ENCODE results near the gene CDK9. TPM values are rescaled to one million over a fixed set of nuclear protein-coding genes. Genes with fewer than 3 reads are reported as not detected.

CDK9 gene
- total RNA-seq, 3 donors from 2014 or later: 60.0 to 70.4 (median 63.9) TPM

DNA sequence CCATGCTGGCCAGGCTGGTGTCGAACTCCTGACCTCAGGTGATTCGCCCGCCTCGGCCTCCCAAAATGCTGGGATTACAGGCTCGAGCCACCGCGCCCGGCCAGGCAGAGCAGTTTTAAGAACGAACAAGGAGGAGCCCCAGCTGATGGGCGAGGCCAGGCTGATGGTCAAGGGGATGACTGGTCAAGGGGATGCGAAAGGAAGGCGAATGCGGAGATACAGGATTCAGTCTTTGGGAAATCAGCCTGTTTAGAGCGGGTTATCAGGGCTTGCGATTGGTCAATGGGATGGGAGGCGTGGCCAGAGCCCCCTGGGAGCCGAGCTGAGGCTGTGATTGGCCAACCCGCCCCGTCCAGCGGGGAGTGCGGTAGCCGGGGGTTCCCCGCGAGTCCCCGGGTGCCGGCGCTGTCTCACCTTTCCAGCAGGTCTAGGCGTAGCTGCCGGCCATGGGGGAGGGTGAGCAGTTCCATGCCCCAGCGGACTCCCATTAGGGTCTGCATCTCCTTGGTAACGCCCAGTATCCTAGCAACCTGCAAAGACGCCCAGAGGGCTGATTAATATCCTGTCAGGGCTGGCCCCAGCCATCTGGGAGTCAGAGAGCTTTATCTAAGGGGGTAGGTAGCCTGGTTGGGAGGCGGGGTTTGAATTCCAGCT, 43.3 kb upstream of the CDK9 start:
- DNase-seq (ENCODE audit: low spot score in 2 of 2): no peak
- intact Hi-C loops (cut with DNase I; ENCODE audit: low total_unique reads): no loop called here
- Histone ChIP-seq H3K36me3 (no peaks in the 10 kb centered on the region), H3K4me3 (peak overlapping the region in 1 of 3 donors; percentile 21), H3K27me3 (no peaks in the 10 kb centered on the region), H3K9me3 (no peaks in the 10 kb centered on the region), H3K27ac (peak overlapping the region in 1 of 2 donors; percentile 91), H3K4me1 (peaks cover 0 to 6% of the 10 kb centered on the region in 2 donors)
- TF ChIP-seq, protein P1, sequence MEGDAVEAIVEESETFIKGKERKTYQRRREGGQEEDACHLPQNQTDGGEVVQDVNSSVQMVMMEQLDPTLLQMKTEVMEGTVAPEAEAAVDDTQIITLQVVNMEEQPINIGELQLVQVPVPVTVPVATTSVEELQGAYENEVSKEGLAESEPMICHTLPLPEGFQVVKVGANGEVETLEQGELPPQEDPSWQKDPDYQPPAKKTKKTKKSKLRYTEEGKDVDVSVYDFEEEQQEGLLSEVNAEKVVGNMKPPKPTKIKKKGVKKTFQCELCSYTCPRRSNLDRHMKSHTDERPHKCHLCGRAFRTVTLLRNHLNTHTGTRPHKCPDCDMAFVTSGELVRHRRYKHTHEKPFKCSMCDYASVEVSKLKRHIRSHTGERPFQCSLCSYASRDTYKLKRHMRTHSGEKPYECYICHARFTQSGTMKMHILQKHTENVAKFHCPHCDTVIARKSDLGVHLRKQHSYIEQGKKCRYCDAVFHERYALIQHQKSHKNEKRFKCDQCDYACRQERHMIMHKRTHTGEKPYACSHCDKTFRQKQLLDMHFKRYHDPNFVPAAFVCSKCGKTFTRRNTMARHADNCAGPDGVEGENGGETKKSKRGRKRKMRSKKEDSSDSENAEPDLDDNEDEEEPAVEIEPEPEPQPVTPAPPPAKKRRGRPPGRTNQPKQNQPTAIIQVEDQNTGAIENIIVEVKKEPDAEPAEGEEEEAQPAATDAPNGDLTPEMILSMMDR (IDR thresholded peaks at IDR 0.05): no peak
- TF ChIP-seq POLR2AphosphoS5 (IDR thresholded peaks at IDR 0.05) (no peak), POLR2A (IDR thresholded peaks at IDR 0.05) (no peak)

DNA sequence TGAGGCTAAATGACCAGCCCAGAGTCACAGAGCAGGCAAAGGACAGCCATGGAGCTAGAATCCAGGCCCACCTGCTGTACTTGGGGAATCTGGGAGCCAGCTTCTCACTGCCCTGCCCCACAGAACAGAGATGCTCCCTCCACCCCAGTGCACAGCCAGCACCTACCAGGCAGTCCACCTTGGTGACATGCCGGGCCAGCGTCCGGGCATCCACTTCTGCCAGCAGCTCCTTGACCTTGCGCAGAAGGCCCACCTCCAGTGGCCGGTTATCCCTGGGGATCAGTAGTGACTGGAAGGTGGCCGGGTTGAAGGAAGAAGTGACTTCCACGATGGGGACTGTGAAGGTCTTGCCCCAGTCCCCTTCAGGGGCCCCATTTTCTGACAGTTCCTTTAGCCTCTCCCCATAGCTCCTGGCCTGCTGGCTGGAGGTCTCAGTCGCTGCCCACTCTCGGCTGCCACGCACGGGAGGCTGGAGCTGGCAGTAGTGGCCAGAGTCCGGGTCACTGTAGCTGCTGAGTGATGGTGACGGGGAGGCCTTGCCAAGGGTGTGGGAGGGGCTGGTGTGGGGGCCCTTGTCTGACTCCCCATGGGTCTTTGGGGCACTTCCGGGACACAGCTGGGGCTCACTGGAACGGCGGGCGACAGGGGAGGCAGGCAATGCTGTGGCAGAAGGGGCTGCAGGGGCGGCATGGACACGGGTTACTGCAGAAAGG, 41.3 kb upstream of the CDK9 start:
- Histone ChIP-seq H3K27ac (peak overlapping the region in 1 of 2 donors; percentile 55), H3K36me3 (no peaks in the 10 kb centered on the region), H3K27me3 (no peaks in the 10 kb centered on the region), H3K4me3 (no peak overlapping the region), H3K4me1 (peaks cover 0 to 6% of the 10 kb centered on the region in 2 donors), H3K9me3 (no peaks in the 10 kb centered on the region)
- intact Hi-C loops (cut with DNase I; ENCODE audit: low total_unique reads): no loop called here
- no peak for DNase-seq (ENCODE audit: low spot score in 2 of 2)
- TF ChIP-seq, protein P1 (IDR thresholded peaks at IDR 0.05): no peak
- TF ChIP-seq POLR2A (IDR thresholded peaks at IDR 0.05) (no peak), POLR2AphosphoS5 (IDR thresholded peaks at IDR 0.05) (no peak)

DNA sequence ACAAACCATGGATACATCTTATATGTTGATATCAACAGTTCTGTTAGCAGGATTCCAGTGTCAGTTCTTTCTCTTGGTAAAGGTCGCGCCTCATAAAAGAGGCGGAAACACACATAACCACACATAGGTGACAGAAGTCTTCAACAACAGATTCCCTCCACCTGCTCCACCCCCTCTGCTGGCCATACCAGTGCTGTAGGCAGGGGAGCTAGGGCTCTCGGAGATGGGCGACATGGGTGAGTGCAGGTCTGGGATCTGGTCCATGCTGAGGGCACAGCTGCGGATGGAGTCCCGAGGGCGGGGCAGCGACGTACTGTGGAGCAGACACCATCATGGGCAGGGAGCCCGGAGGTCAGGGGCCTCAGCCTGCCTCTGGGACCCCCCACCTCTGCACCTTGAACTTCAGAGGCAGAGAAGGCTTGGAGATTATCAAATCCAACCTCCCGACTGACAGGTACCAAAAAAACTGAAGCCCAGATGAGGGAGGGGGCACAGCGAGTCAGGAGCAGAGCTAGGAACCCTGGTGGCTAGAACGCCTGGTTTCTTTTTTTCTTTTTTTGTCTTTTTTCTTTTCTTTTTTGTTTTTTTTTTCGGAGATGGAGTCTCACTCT, 38.8 kb upstream of the CDK9 start:
- intact Hi-C loops (cut with DNase I; ENCODE audit: low total_unique reads): no loop called here
- no peaks in the 10 kb centered on the region for H3K9me3 ChIP-seq
- no peaks in the 10 kb centered on the region for H3K36me3 ChIP-seq
- H3K27me3 ChIP-seq: no peaks in the 10 kb centered on the region
- DNase-seq (ENCODE audit: low spot score in 2 of 2): no peak
- no peak overlapping the region for H3K4me3 ChIP-seq
- TF ChIP-seq, protein P1 (IDR thresholded peaks at IDR 0.05): no peak
- TF ChIP-seq POLR2AphosphoS5 (IDR thresholded peaks at IDR 0.05) (no peak), POLR2A (IDR thresholded peaks at IDR 0.05) (no peak)
- H3K27ac ChIP-seq: no peak overlapping the region
- no peaks in the 10 kb centered on the region for H3K4me1 ChIP-seq

DNA sequence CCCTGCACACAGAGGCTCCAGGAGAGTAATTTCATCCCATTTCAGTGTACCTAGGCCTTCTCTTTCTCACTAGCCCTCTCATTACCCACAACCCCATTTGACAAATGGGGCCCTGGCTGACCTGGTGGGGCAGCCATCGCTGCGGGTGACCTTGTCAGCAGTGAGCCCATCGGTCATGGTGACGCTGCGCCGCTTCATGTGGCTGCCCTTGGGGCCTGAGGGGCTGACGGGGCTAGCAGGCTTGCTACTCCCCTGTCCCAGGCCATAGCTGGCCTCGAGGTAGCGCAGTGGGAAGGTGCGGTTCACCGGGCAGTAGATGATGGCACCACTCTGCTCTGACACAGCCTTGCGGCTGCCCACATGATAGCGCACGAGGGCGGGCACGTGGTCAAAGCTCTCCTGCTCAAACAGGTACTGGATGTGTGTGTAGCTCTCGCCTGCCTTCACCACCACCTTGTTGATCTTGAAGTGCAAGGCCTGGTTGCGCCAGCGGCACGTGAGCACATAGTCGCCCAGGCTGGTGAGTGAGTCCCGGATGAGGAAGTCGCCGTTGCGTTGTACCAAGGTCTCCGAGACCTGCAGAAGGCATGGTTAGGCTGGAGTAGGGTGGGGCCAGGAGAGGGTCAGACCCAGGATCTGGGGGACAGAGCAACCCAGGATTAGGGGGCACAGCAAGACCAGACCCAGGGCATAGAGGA, 36.6 kb upstream of the CDK9 start:
- H3K4me1 ChIP-seq: no peaks in the 10 kb centered on the region
- no peaks in the 10 kb centered on the region for H3K9me3 ChIP-seq
- no peaks in the 10 kb centered on the region for H3K36me3 ChIP-seq
- H3K4me3 ChIP-seq: no peak overlapping the region
- no peak overlapping the region for H3K27ac ChIP-seq
- no peak for DNase-seq (ENCODE audit: low spot score in 2 of 2)
- intact Hi-C loops (cut with DNase I; ENCODE audit: low total_unique reads): no loop called here
- H3K27me3 ChIP-seq: peaks cover 0 to 10% of the 10 kb centered on the region in 2 donors
- TF ChIP-seq POLR2AphosphoS5 (IDR thresholded peaks at IDR 0.05): no peak
- TF ChIP-seq POLR2A (IDR thresholded peaks at IDR 0.05): no peak
- TF ChIP-seq, protein P1 (IDR thresholded peaks at IDR 0.05): no peak

Measured in breast epithelium (tissue), 4 donors.